Measurements from ENCODE around the gene SGPP2. TPM values are rescaled to one million over a fixed set of nuclear protein-coding genes. Genes with fewer than 3 reads are reported as not detected.

Gene SGPP2
- total RNA-seq, 1 donor from 2014 or later, result not detected

GRCh38 chr2:222456479-222457077 lies 32.2 kb downstream of the SGPP2 start:
- Mint-ChIP-seq H3K27ac (ENCODE audit: unreplicated experiment) (no peak overlapping the region), H3K27me3 (ENCODE audit: low read depth) (no peaks in the 10 kb centered on the region), H3K4me3 (no peak overlapping the region), H3K9me3 (no peaks in the 10 kb centered on the region), H3K36me3 (ENCODE audit: low read depth) (no peaks in the 10 kb centered on the region), H3K4me1 (no peaks in the 10 kb centered on the region)
- DNase-seq (ENCODE audit: low read depth, low spot score), result no peak
- no peak for TF ChIP-seq CTCF (conservative IDR thresholded peaks at IDR 0.05)

- no peak for TF ChIP-seq CTCF (conservative IDR thresholded peaks at IDR 0.05)
- Mint-ChIP-seq H3K4me1 (no peaks in the 10 kb centered on the region), H3K36me3 (ENCODE audit: low read depth) (no peaks in the 10 kb centered on the region), H3K4me3 (no peak overlapping the region), H3K9me3 (peaks cover 4% of the 10 kb centered on the region), H3K27ac (ENCODE audit: unreplicated experiment) (no peak overlapping the region), H3K27me3 (ENCODE audit: low read depth) (peaks cover 4% of the 10 kb centered on the region)
- no peak for DNase-seq (ENCODE audit: low read depth, low spot score)
Observed at GRCh38 chr2:222459983-222460382, 35.6 kb downstream of the SGPP2 start.

GRCh38 chr2:222465746-222466145 lies 41.4 kb downstream of the SGPP2 start:
- DNase-seq (ENCODE audit: low read depth, low spot score), result no peak
- H3K27ac Mint-ChIP-seq (ENCODE audit: unreplicated experiment), result no peak overlapping the region
- peaks cover 7% of the 10 kb centered on the region for H3K27me3 Mint-ChIP-seq (ENCODE audit: low read depth)

GRCh38 chr2:222468346-222468745 lies 44.0 kb downstream of the SGPP2 start:
- no peak for DNase-seq (ENCODE audit: low read depth, low spot score)
- no peaks in the 10 kb centered on the region for H3K4me1 Mint-ChIP-seq
- no peaks in the 10 kb centered on the region for H3K36me3 Mint-ChIP-seq (ENCODE audit: low read depth)
- H3K27ac Mint-ChIP-seq (ENCODE audit: unreplicated experiment), result no peak overlapping the region
- H3K4me3 Mint-ChIP-seq, result no peak overlapping the region
- no peak for TF ChIP-seq CTCF (conservative IDR thresholded peaks at IDR 0.05)
- H3K27me3 Mint-ChIP-seq (ENCODE audit: low read depth), result peaks cover 7% of the 10 kb centered on the region
- no peaks in the 10 kb centered on the region for H3K9me3 Mint-ChIP-seq

More at GRCh38 chr2:222465746-222466145, 41.4 kb downstream of the SGPP2 start:
- Mint-ChIP-seq H3K36me3 (ENCODE audit: low read depth) (no peaks in the 10 kb centered on the region), H3K4me3 (no peak overlapping the region), H3K9me3 (peaks cover 4% of the 10 kb centered on the region), H3K4me1 (no peaks in the 10 kb centered on the region)
- no peak for TF ChIP-seq CTCF (conservative IDR thresholded peaks at IDR 0.05)

- Mint-ChIP-seq H3K27me3 (ENCODE audit: low read depth) (no peaks in the 10 kb centered on the region), H3K27ac (ENCODE audit: unreplicated experiment) (no peak overlapping the region), H3K9me3 (peaks cover 4% of the 10 kb centered on the region), H3K36me3 (ENCODE audit: low read depth) (no peaks in the 10 kb centered on the region), H3K4me1 (no peaks in the 10 kb centered on the region), H3K4me3 (no peak overlapping the region)
- TF ChIP-seq CTCF (conservative IDR thresholded peaks at IDR 0.05), result no peak
- DNase-seq (ENCODE audit: low read depth, low spot score), result no peak
Observed at GRCh38 chr2:222470802-222471468, 46.6 kb downstream of the SGPP2 start.
